K562 (cell line): ENCODE data around the gene TSPYL2. TPM values are rescaled to one million over a fixed set of nuclear protein-coding genes. Genes with fewer than 3 reads are reported as not detected.

ENCODE experiments used
- ATAC-seq: fragments of 200-7000 bp; cut with Tn5 transposase; 3 replicates; pipeline ENCODE4 v1.9.1; 2020; ENCODE audit warnings: moderate library complexity
- BruUV-seq: library from RNA; stranded (reverse); fragments of 400-500 nt; replicated peaks from 2 replicates; lab custom pipeline; 2021; lab: Mats Ljungman, UMichigan
- CTCF ChIA-PET: fragments of 300-600 bp; formaldehyde crosslinking; extraction: SDS; loops from one replicate; lab custom pipeline; 2021; ENCODE audit warnings: low intra/inter-chr PET ratio; lab: Yijun Ruan, JAX
- POLR2A ChIA-PET: fragments of 300-600, 350-650 bp; sonication (Branson Sonifier 250); formaldehyde crosslinking; extraction: SDS; loops from one replicate; lab custom pipeline; 2021; ENCODE audit warnings: antibody characterized with exemption, inconsistent platforms; lab: Yijun Ruan, JAX
- DNase-seq, 4 experiments: peaks; one replicate each; pipeline versions ENCODE4 v3.0.0 to v3.0.0-alpha.2; 2011 to 2018; ENCODE audit warnings: low spot score in 3 of 4, mixed read lengths in 3 of 4; ENCODE audit errors: extremely low read depth in 1 of 4
- FAIRE-seq: peaks from 2 replicates; lab custom pipeline; 2011; peaks lifted over from hg19 to GRCh38; lab: Jason Lieb, UNC
- H2AFZ ChIP-seq: 2 replicates; pipeline ENCODE4 v1.6.0; 2011; ENCODE audit warnings: low read depth, low read length, control low read depth, inconsistent platforms
- H3K27ac ChIP-seq: fragments of 200-600 bp; 3 replicates; pipeline ENCODE4 v1.8.0; 2011; ENCODE audit warnings: low read depth, mild to moderate bottlenecking, control low read depth, inconsistent platforms, low read length, moderate library complexity, mixed read lengths; ENCODE audit errors: extremely low read depth
- H3K27me3 ChIP-seq, 2 experiments: fragments of 300-600 bp in 1 of 2; 2 replicates in 1 of 2; 3 replicates in 1 of 2; pipeline versions ENCODE4 v1.6.0 to v1.8.0; 2011; ENCODE audit warnings: inconsistent platforms in 2 of 2, low read length in 2 of 2, mild to moderate bottlenecking in 1 of 2, mixed read lengths in 1 of 2, moderate library complexity in 1 of 2; ENCODE audit not compliant: control insufficient read depth in 2 of 2, insufficient read depth in 2 of 2
- H3K36me3 ChIP-seq: fragments of 300-600 bp; 3 replicates; pipeline ENCODE4 v1.8.0; 2011; ENCODE audit warnings: mild to moderate bottlenecking, low read length, inconsistent platforms; ENCODE audit not compliant: control insufficient read depth, insufficient read depth
- H3K4me1 ChIP-seq, 2 experiments: fragments of 200-600 bp in 1 of 2; replicated peaks in 1 of 2; 2 replicates in 1 of 2; 3 replicates in 1 of 2; pipeline versions ENCODE4 v1.5.1 to v1.8.0; 2011; ENCODE audit warnings: inconsistent platforms in 2 of 2, low read length in 2 of 2, mild to moderate bottlenecking in 1 of 2, mixed read lengths in 1 of 2, moderate library complexity in 1 of 2; ENCODE audit not compliant: control insufficient read depth in 2 of 2, insufficient read depth in 2 of 2
- H3K4me2 ChIP-seq: 2 replicates; pipeline ENCODE4 v1.6.1; 2011; ENCODE audit warnings: low read length, control low read depth, inconsistent platforms, mixed read lengths; ENCODE audit not compliant: insufficient read depth
- H3K4me3 ChIP-seq: fragments of 200-600 bp; sonication (generic), shearing (Covaris generic); 2 replicates; pipeline ENCODE4 v1.5.1; 2016; ENCODE audit warnings: control low read depth, inconsistent platforms
- H3K79me2 ChIP-seq: fragments of 200-600 bp; 3 replicates; pipeline ENCODE4 v1.8.0; 2011; ENCODE audit warnings: low read length, inconsistent platforms; ENCODE audit not compliant: control insufficient read depth, insufficient read depth
- H3K9ac ChIP-seq, 2 experiments: 2 replicates each; pipeline versions ENCODE4 v1.6.0 to v1.6.1; 2011; ENCODE audit warnings: low read depth in 2 of 2, low read length in 2 of 2, control low read depth in 1 of 2, inconsistent platforms in 1 of 2, mild to moderate bottlenecking in 1 of 2, mixed read lengths in 1 of 2; ENCODE audit not compliant: insufficient read depth in 1 of 2
- H3K9me1 ChIP-seq: one replicate; pipeline ENCODE4 v1.6.0; 2011; ENCODE audit warnings: inconsistent platforms, mild to moderate bottlenecking, low read length, moderate library complexity; ENCODE audit not compliant: control insufficient read depth, insufficient read depth
- H3K9me3 ChIP-seq: replicated peaks from 2 replicates; pipeline ENCODE4 v1.5.1; 2011; ENCODE audit warnings: low read depth, low read length, inconsistent platforms; ENCODE audit not compliant: control insufficient read depth, insufficient read depth
- H4K20me1 ChIP-seq: replicated peaks from 2 replicates; pipeline ENCODE4 v1.6.1; 2011; ENCODE audit warnings: low read length, inconsistent platforms, mixed read lengths; ENCODE audit not compliant: control insufficient read depth, insufficient read depth
- CEBPG ChIP-seq, 3 experiments: fragments of 200-800 bp in 1 of 3; sonication (Bioruptor generic) in 1 of 3; sonication (generic) in 1 of 3; formaldehyde crosslinking in 1 of 3; IDR thresholded peaks in 2 of 3; conservative IDR thresholded peaks in 1 of 3; 2 replicates each; pipeline versions ENCODE4 v1.6.1 to v1.8.0; 2016 to 2022; ENCODE audit warnings: missing compliant biosample characterization in 2 of 3, missing genetic modification characterization in 2 of 3, mild to moderate bottlenecking in 1 of 3, missing genetic modification reagents in 1 of 3
- CHD4 ChIP-seq: fragments of 200-600 bp; sonication (generic); IDR thresholded peaks from 3 replicates; pipeline ENCODE4 v1.6.1; 2012; ENCODE audit warnings: low read depth, mild to moderate bottlenecking, mixed read lengths, low read length, inconsistent platforms; ENCODE audit not compliant: insufficient read depth, insufficient replicate concordance, poor library complexity, severe bottlenecking
- ELF4 ChIP-seq: fragments of 450-650 bp; formaldehyde crosslinking; IDR thresholded peaks from 2 replicates; pipeline ENCODE4 v1.4.0; 2022; ENCODE audit warnings: missing genetic modification characterization
- HDAC3 ChIP-seq: fragments of 450-650 bp; IDR thresholded peaks from 2 replicates; pipeline ENCODE4 v1.6.1; 2018; ENCODE audit warnings: borderline replicate concordance, mild to moderate bottlenecking, moderate library complexity; ENCODE audit not compliant: partially characterized antibody
- HMG20B ChIP-seq: fragments of 250-450 bp; sonication (Bioruptor Pico); IDR thresholded peaks from 2 replicates; pipeline ENCODE4 v1.5.0; 2021; ENCODE audit warnings: mild to moderate bottlenecking
- KAT7 ChIP-seq: sonication (generic); formaldehyde crosslinking; IDR thresholded peaks from 2 replicates; pipeline ENCODE4 v1.8.0; 2022; ENCODE audit warnings: missing genetic modification reagents, mild to moderate bottlenecking, borderline replicate concordance
- MTF1 ChIP-seq: fragments of 250-450 bp; sonication (Bioruptor Pico); IDR thresholded peaks from 2 replicates; pipeline ENCODE4 v1.9.0; 2021; ENCODE audit warnings: moderate library complexity, mild to moderate bottlenecking, inconsistent platforms, borderline replicate concordance
- NFIX ChIP-seq: fragments of 250-450 bp; sonication (Bioruptor Pico); IDR thresholded peaks from 2 replicates; pipeline ENCODE4 v1.4.0; 2020; ENCODE audit warnings: low read depth, mild to moderate bottlenecking, moderate library complexity
- NFRKB ChIP-seq: fragments of 450-650 bp; IDR thresholded peaks from 2 replicates; pipeline ENCODE4 v1.6.1; 2016; ENCODE audit warnings: low read depth
- SOX6 ChIP-seq: fragments of 450-650 bp; IDR thresholded peaks from 2 replicates; pipeline ENCODE4 v1.6.1; 2014; ENCODE audit warnings: mild to moderate bottlenecking
- SPI1 ChIP-seq: IDR thresholded peaks from 2 replicates; pipeline ENCODE4 v1.6.1; 2011; ENCODE audit warnings: low read depth, low read length, control low read depth, borderline replicate concordance
- ZNF146 ChIP-seq: IDR thresholded peaks from one replicate; pipeline ENCODE4 v1.6.1; 2018; ENCODE audit warnings: missing compliant biosample characterization; ENCODE audit not compliant: unreplicated experiment
- ZNF253 ChIP-seq: fragments of 250-450 bp; sonication (Bioruptor Pico); conservative IDR thresholded peaks from 2 replicates; pipeline ENCODE4 v1.6.1; 2021; ENCODE audit warnings: mild to moderate bottlenecking
- WGBS: fragments of 100-300 bp; shearing (Covaris generic); methylation state at CpG from one replicate; pipeline ENCODE4 v1.1.6; 2016; ENCODE audit warnings: low coverage, mixed read lengths; ENCODE audit not compliant: insufficient coverage; ENCODE audit errors: missing lambda C conversion rate; 5-methylcytosine and 5-hydroxymethylcytosine counted together
- in situ Hi-C: fragments of 300-500 bp; cut with MboI; formaldehyde crosslinking; loops from 4 replicates; pipeline ENCODE4 v1.15.0; 2018; ENCODE audit warnings: inconsistent platforms, mixed read lengths
- intact Hi-C: fragments of 100-400 bp; cut with micrococcal nuclease; formaldehyde crosslinking; loops from 2 replicates; pipeline ENCODE4 v1.14.2; 2022
- polyA plus RNA-seq, 8 experiments: library from polyadenylated mRNA; depleted of rRNA in 4 of 8; stranded (reverse) in 5 of 8; unstranded in 3 of 8; fragments of >200 nt; fragmentation: Nextera tagmentation in 2 of 8; fragmentation: Illumina TruSeq in 1 of 8; extraction: Ambion mirVana in 2 of 8; extraction: Trizol in 1 of 8; gene quantifications; 2 replicates each; pipeline versions ENCODE4 v1.2.1 to v1.2.3, GENCODE V29; 2011 to 2014; ENCODE audit warnings: inconsistent platforms in 1 of 8, missing spikeins in 1 of 8
- total RNA-seq, 7 experiments: library from RNA; depleted of rRNA in 6 of 7; stranded (reverse); fragments of >200 nt in 6 of 7; fragmentation: Illumina TruSeq in 2 of 7; extraction: Trizol in 2 of 7; gene quantifications; 2 replicates each; pipeline versions ENCODE4 v1.2.1 to v1.2.3, GENCODE V29; 2011 to 2021; ENCODE audit warnings: low replicate concordance in 1 of 7
- TF ChIP-seq, protein P1 (sequence below): fragments of 250-450 bp; sonication (Bioruptor Pico); IDR thresholded peaks from 2 replicates; pipeline ENCODE4 v1.4.0; 2020
- TF ChIP-seq, protein P2 (sequence below): fragments of 250-450 bp; sonication (Bioruptor Pico); IDR thresholded peaks from 2 replicates; pipeline ENCODE4 v1.4.0; 2020; ENCODE audit warnings: mild to moderate bottlenecking, moderate library complexity, borderline replicate concordance

TSPYL2 gene
- total and polyA plus RNA-seq, 9 of the 15 experiments (the other 6 are each of a cell fraction or from before 2014, with no cell fraction given), result 0.41 to 20.0 (median 10.8) TPM

DNA sequence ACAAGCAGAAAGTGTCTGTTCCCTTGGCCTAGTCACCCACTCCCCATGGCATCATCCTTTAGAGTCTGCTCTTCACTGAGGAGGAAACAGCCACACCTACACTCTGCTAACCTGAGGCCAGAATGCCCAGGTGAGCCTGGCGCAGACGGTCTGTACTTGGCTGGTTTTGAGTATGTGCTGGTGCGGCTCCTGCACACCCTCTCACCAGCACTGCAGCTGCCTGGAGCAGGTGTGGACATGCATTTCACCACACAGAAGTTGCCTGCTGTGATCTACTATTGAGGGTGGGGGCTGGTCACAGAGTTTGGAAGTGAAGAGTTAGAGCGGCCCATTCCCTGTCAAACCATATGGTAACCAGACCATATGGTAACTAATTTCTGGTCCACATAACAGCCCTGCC, 51.2 kb downstream of the TSPYL2 start:
- in situ Hi-C loops (no loop called here), intact Hi-C loops (no loop called here)
- WGBS, result 49% methylated on average over 4 of the region's 4 CpGs
- ATAC-seq (no peak), FAIRE-seq (no peak), DNase-seq (no peak)
- H3K9ac ChIP-seq, result no peak overlapping the region
- H3K27me3 ChIP-seq, result no peaks in the 10 kb centered on the region
- no peaks in the 10 kb centered on the region for H3K9me1 ChIP-seq
- ChIA-PET CTCF (no interaction called here), POLR2A (no interaction called here)
- no peak overlapping the region for H3K27ac ChIP-seq
- no peaks in the 10 kb centered on the region for H3K9me3 ChIP-seq
- no peak overlapping the region for H3K4me3 ChIP-seq
- no peak overlapping the region for H2AFZ ChIP-seq
- no peaks in the 10 kb centered on the region for H3K36me3 ChIP-seq
- H3K79me2 ChIP-seq, result no peaks in the 10 kb centered on the region
- peaks cover 3% of the 10 kb centered on the region; the same call in 1 of the 2 replicates for H4K20me1 ChIP-seq
- no peaks in the 10 kb centered on the region for H3K4me1 ChIP-seq
- BruUV-seq, result no TSS peak
- H3K4me2 ChIP-seq, result no peak overlapping the region
- TF ChIP-seq ZNF146 (CRISPR knock-in tag), result no peak
- TF ChIP-seq ELF4 (CRISPR knock-in tag), result no peak
- TF ChIP-seq KAT7 (CRISPR knock-in tag), result no peak
- no peak for TF ChIP-seq ZNF253 (CRISPR knock-in tag)
- no peak for TF ChIP-seq MTF1 (CRISPR knock-in tag)
- TF ChIP-seq, protein P1, sequence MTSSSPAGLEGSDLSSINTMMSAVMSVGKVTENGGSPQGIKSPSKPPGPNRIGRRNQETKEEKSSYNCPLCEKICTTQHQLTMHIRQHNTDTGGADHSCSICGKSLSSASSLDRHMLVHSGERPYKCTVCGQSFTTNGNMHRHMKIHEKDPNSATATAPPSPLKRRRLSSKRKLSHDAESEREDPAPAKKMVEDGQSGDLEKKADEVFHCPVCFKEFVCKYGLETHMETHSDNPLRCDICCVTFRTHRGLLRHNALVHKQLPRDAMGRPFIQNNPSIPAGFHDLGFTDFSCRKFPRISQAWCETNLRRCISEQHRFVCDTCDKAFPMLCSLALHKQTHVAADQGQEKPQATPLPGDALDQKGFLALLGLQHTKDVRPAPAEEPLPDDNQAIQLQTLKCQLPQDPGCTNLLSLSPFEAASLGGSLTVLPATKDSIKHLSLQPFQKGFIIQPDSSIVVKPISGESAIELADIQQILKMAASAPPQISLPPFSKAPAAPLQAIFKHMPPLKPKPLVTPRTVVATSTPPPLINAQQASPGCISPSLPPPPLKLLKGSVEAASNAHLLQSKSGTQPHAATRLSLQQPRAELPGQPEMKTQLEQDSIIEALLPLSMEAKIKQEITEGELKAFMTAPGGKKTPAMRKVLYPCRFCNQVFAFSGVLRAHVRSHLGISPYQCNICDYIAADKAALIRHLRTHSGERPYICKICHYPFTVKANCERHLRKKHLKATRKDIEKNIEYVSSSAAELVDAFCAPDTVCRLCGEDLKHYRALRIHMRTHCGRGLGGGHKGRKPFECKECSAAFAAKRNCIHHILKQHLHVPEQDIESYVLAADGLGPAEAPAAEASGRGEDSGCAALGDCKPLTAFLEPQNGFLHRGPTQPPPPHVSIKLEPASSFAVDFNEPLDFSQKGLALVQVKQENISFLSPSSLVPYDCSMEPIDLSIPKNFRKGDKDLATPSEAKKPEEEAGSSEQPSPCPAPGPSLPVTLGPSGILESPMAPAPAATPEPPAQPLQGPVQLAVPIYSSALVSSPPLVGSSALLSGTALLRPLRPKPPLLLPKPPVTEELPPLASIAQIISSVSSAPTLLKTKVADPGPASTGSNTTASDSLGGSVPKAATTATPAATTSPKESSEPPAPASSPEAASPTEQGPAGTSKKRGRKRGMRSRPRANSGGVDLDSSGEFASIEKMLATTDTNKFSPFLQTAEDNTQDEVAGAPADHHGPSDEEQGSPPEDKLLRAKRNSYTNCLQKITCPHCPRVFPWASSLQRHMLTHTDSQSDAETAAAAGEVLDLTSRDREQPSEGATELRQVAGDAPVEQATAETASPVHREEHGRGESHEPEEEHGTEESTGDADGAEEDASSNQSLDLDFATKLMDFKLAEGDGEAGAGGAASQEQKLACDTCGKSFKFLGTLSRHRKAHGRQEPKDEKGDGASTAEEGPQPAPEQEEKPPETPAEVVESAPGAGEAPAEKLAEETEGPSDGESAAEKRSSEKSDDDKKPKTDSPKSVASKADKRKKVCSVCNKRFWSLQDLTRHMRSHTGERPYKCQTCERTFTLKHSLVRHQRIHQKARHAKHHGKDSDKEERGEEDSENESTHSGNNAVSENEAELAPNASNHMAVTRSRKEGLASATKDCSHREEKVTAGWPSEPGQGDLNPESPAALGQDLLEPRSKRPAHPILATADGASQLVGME (CRISPR knock-in tag), result no peak
- TF ChIP-seq SPI1, result no peak
- TF ChIP-seq NFRKB, result no peak
- no peak for TF ChIP-seq CHD4
- no peak for TF ChIP-seq HDAC3
- TF ChIP-seq SOX6, result no peak
- no peak for TF ChIP-seq CEBPG (CRISPR knock-in tag; IDR thresholded peaks at IDR 0.05)
- TF ChIP-seq CEBPG (tag; conservative IDR thresholded peaks at IDR 0.05 in 1 of 2, IDR thresholded peaks at IDR 0.05 in 1 of 2), result no peak
- no peak for TF ChIP-seq HMG20B (CRISPR knock-in tag)
- TF ChIP-seq NFIX (CRISPR knock-in tag), result no peak
- TF ChIP-seq, protein P2, sequence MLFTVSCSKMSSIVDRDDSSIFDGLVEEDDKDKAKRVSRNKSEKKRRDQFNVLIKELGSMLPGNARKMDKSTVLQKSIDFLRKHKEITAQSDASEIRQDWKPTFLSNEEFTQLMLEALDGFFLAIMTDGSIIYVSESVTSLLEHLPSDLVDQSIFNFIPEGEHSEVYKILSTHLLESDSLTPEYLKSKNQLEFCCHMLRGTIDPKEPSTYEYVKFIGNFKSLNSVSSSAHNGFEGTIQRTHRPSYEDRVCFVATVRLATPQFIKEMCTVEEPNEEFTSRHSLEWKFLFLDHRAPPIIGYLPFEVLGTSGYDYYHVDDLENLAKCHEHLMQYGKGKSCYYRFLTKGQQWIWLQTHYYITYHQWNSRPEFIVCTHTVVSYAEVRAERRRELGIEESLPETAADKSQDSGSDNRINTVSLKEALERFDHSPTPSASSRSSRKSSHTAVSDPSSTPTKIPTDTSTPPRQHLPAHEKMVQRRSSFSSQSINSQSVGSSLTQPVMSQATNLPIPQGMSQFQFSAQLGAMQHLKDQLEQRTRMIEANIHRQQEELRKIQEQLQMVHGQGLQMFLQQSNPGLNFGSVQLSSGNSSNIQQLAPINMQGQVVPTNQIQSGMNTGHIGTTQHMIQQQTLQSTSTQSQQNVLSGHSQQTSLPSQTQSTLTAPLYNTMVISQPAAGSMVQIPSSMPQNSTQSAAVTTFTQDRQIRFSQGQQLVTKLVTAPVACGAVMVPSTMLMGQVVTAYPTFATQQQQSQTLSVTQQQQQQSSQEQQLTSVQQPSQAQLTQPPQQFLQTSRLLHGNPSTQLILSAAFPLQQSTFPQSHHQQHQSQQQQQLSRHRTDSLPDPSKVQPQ (CRISPR knock-in tag), result no peak
